Stimulated activated CD8-positive, alpha-beta memory T cell treated with anti-CD3 and anti-CD28 coated beads, Interleukin-15, amount 100 ng/mL, for 4 hours (primary cell): ENCODE measurements around the gene MRPS30.
"Not testable (repeated sequence)": the region's sequence is repeated elsewhere in the genome, so short reads cannot be mapped to it uniquely, and the experiment has no call there.

Source experiments
- DNase-seq, 2 donors: peaks; one replicate each; pipeline ENCODE4 v3.0.0-alpha.2; 2020; ENCODE audit warnings: low read depth in 2 of 2

MRPS30 gene

DNA sequence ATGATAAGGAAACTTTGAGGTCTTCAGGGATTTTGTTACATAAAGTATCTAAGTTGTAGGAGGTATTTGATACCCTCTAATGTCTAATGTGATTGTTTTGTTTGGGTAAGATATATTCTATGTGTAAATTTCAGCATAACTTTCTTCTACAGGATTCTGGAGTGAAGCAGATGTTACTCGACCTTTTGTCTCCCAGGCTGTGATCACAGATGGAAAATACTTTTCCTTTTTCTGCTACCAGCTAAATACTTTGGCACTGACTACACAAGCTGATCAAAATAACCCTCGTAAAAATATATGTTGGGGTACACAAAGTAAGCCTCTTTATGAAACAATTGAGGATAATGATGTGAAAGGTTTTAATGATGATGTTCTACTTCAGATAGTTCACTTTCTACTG, 6.0 kb downstream of the MRPS30 start:
- DNase-seq, result no peak

DNA sequence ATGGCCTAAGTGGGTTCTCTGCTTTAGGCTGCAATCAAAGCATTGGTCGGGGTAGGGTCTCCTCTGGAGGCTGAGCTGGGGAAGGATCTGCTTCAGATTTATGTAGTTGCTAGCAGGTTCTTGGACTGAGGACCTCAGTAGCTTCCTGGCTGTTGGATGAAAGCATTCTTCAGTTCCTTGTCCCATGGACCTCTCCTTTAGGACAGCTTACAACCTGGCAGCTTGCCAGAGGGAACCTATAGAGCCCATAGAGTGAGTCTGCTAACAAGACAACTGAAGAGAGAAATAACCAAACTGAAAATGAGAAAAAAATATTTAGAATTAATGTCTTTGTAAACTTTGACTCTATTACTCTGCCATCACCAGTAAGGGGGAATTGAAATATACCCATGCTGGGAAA, 12.4 kb downstream of the MRPS30 start:
- no peak for DNase-seq

DNA sequence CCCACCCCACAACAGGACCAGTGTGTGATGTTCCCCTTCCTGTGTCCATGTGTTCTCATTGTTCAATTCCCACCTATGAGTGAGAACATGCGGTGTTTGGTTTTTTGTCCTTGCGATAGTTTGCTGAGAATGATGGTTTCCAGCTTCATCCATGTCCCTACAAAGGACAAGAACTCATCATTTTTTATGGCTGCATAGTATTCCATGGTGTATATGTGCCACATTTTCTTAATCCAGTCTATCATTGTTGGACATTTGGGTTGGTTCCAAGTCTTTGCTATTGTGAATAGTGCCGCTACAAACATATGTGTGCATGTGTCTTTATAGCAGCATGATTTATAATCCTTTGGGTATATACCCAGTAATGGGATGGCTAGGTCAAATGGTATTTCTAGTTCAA, 15.9 kb downstream of the MRPS30 start:
- DNase-seq, result not testable (repeated sequence)

DNA sequence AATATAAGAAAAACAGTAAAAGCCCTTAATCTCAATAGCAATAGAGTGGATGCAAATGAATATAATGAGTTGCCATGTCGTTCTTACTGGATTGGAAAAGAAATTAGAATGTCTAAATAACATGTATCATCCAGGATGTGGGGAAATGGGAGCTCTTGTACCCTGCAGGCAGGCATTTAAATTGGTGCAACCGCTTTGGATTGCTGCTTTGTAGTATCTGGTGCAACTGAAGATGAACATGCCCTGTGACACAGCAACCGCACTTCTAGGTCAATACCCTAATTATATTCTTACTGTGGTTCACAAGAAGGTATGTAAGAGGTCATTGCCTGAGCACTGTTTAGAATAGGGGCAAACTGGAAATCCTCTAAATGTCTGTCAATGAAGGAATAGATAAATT, 18.9 kb downstream of the MRPS30 start:
- DNase-seq, result no peak

DNA sequence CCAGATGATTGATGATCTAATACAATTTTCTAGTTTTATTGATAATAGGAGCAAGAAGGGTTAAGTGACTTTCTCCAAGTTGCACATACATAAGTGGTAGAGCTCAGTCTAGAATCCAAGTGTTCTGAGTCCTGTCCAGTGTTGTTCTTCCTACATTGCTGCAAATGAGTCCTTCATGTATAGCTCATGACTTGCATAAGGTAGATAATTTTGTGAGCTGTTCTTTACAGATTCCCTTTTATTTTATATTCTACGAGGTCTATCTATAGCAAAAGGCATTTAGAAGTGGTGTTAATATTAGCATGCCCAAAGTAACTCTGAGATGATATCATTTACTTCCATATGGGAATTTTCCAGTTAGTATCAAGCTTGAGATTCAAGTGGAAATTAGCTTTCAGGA, 20.0 kb downstream of the MRPS30 start:
- DNase-seq, result no peak

DNA sequence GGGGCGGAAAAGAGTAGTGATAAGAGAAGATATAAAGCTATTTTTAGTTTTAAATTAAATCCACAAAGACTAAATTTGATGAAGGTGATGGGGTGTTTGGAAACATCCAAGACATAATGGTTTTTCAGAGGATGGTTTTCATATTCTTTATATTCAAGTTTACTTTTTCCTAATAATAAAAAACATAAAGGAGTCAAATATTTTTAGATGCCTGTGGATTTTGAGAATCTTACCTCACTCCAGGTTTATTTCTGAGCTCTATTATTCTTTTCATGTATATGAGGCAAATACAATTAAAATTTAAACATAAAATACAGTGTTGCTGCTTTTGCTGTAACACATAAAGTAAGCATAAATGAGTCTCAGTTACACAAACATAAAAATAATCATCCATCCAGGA, 22.2 kb downstream of the MRPS30 start:
- DNase-seq, result no peak

DNA sequence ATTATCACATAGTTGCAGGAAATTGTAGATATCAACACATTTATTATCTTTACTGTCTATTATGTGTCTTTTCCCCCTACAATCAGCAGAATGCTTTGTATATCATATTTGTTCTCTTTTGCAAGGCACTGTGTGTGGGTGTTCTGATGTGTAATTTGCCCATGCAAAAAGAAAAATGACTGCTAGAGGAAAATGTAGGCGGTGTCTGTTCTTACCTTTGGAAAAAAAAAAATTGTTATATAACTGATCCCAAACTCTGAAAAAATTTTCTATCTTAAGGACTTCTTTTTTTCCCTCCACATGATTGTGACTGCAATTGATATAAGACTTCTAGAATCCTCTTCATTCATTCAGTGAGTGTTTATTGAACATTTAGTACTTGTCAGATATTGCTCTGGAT, 24.5 kb downstream of the MRPS30 start:
- no peak for DNase-seq

DNA sequence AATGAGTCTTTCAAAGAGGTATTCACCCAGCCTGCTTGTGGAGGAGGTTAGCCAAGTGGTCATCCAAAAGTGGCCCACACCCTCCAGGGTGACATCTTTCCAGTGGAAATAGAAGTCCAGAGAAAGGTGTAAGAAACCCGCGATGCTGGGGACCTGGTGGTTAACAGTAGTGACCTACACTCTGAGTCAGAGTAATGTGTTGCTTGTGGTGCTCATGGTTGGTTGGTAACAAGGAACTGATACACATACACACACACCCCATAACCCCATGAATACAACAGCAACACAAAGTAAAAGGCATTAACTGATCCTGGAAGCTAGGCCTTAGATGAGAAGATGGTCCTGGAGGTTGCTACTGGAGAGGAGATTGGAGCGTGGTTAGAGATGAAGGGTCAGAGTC, 26.9 kb downstream of the MRPS30 start:
- no peak for DNase-seq

DNA sequence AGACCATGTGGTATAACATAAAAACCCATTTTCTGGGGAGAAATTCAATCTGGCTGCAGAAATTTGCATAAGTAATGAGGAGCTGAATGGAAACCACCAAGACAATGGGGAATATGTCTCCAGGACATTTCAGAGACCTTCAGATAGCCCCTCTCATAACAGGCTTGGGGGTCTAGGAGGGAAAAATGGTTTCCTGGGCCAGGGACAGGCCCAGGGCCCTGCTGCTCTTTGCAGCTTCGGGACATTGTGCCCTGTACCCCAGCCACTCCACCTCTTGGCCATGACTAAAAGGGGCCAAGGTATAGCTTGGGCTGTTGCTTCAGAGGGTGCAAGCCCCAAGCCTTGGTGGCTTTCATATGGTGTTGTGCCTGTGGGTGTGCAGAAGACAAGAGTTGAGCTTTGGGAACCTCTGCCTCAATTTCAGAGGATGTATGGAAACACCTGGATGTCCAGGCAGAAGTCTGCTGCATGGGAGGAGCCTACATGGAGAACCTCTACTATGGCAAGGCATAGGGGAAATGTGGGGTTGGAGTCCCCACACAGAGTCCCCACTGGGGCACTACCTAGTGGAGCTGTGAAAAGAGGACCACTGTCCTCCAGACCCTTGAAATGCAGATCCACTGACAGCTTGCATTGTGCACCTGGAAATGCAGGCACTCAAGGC, 30.4 kb downstream of the MRPS30 start:
- no peak for DNase-seq

DNA sequence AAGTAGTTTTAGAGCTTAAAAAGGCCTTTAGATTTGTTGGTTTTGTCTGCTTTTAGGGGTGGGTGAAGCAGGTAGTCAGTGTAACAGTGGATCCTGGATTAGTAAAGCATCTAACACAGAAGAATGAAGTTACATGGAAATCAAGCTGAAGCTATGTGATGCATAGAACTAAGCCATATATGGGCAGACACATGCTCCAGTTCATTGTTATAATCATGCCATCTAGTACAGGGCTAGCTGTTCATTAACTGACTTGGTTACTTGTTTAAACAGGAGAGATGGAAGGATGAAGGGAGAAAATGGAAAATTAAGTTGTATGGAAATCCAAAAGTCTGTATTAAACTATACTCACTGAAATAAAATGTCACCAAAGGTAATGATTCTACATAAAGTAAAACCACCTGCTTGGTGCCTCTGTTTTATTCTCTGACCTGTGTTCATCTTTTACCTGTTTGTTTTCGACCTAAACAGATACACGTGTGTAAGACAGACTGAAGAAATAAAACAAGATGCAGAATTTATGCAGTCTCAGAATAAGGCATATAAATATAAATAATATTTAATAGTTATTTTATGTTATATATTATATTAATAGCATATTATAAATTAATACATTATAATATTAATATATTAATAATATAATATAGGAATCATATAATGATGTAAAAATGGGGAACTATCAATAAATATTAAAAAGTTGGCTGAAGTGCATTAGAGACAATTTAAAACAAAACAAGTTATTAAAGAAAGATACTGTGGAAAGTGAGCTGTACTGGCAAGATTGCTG, 33.9 kb downstream of the MRPS30 start:
- no peak for DNase-seq

DNA sequence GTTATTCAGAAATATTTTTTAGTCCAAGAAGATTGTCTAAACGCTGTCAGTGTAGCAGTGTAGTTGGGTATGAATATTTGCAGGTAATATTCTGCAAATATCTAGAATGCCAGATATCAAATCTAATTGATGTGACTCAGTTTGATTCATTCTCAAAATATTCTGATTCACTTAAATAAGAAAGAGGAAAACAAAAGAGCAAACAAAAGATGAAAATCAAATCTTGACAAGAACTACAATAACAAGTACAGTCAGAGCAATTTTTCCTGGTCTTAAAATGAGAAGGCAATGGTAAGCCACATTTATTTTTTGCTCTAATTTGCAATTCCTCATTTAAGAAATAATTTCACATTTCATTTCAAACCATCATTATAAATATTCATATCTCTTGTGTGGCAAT, 36.0 kb downstream of the MRPS30 start:
- no peak for DNase-seq

DNA sequence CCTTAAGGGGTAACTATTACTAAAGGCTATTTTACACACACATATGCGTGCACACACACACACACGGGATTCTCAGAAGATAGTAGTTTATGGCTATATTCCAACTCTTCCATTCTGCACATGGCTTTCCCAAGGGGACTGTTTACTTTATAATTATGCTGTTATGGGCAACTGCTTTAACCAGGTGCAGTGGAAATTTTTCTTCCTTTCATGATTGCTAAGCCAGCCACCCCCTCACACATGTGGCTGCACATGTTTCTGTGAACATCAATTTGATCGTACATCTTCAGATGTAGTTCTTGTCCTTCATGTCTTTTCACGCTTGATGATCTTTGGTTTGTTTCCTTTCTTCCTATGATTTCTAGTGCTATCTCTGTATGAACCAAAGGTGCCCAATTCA, 37.0 kb downstream of the MRPS30 start:
- DNase-seq, result no peak

DNA sequence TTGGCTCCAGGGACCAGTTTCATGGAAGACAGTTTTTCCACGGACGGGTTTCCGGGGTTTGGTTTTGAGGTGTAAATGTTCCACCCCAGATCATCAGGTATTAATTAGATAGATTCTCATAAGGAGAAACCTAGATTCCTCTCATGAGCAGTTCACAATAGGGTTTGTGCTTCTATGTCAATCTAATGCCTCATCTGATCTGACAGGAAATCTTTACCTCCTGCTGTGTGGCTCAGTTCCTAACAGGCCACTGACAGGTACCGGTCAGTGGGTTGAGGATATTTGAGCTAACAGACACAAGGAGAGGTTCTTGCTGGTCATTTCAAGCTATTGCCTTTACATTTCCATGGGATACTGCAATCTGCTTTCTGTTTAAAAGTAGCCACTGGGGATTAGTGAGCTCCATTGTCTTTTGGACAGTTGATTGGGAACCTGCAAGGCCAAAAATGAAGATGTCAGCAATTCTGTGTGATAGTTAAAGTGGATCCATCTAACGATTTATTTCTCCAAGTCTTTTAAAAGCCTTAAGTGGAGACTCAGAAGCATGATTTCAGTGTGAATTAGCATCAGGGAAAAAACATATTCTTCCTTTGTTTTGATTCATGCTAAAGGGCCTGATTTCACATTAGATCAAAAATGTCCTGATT, 38.6 kb downstream of the MRPS30 start:
- no peak for DNase-seq

DNA sequence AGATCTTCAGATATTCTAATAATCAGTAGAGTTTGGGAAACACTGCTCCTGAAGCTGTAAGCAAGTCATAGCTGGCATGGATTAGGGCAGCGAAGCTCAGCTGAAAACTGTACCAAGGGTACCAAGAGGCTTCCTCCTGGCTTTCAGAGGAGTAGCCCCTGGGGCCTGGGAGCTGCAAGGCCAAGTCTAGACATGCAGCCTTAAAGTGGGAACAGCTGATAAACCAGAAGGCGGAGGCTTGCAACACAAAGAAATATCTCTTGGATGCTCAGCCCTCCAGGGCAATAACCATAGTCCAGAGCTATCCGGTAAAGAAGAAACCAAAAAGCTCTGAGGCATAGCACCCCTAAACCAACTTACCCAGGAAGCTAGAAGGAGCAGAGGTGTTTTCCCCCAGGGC, 51.5 kb downstream of the MRPS30 start:
- DNase-seq, result no peak

DNA sequence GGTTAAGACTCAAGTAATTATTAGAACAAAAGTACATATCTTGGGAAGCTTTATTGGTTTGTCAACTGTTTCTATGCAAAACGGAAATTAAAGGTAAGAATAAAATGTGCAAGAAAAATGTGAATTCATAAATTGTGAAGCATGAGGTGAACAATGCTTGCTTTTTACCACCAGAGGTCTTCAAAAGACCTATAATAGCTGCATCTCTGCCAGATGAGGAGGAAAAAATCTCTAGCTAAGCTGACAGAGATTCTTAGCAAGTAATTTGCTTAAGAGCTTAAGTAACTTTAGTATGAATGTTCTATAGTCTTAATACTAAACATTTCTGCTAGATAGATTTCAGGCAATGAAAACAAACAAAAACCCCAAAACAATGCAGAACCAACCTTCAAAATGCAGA, 54.1 kb downstream of the MRPS30 start:
- DNase-seq, result no peak
